Measurements from ENCODE around the gene ABCC1.
"Not testable (repeated sequence)": the region's sequence is repeated elsewhere in the genome, so short reads cannot be mapped to it uniquely, and the experiment has no call there.

ABCC1 gene

DNA sequence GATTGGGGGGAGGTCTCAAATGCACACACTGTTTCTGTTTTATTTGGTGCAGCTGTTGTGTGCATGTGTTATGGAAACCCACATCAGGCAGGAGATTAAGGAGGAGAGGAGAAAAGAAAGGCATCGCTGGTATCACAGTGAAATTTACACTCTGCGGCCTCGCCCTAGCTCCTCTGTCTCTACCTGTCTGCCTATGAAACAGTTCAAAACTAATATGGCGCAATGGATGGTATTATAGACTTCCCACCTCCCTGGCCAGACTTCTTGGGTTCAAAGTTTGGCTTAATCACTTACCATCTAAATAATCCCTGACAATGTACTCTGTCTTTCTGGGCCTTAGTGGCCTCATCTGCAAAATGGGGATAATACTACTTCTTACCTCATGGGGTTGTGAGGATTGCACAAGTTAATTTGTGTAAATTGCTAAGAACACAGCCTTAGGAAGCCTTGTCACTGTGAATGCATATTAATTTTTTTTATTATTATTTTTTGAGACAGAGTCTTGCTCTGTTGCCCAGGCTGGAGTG is 1.4 kb upstream of the ABCC1 start:
- no peak for DNase-seq

DNA sequence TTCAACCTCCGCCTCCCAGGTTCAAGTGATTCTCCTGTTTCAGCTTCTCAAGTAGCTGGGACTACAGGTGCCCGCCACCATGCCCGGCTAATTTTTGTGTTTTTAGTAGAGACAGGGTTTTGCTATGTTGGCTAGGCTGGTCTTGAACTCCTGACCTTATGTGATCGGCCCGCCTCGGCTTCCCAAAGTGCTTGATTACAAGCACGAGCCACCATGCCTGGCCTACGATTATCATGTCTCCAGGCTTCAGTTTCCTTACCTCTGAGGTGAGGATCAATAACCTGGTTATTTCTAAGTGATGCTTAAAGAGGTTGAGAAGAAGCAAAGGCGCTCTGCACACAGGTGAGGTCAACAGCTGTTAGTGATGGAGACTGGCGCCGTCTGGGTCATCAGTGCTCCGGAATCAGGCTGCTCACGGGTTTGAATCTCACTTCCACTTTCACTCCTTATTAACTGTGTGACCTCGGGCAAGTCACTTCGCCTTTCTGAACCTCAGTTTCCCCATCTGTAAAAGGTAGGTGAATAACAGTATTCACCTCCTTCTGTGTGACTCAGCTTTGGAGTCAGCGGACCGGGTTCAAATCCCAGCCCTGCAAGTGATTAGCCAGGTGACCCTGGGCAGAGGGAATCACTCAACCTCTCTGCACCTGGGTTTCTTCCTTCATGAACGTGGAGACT is 745 bp upstream of the ABCC1 start:
- no peak for DNase-seq

- peak; percentile 84 for DNase-seq
Measured at GRCh38 chr16:15950161-15950854, 892 bp downstream of the ABCC1 start.

DNA sequence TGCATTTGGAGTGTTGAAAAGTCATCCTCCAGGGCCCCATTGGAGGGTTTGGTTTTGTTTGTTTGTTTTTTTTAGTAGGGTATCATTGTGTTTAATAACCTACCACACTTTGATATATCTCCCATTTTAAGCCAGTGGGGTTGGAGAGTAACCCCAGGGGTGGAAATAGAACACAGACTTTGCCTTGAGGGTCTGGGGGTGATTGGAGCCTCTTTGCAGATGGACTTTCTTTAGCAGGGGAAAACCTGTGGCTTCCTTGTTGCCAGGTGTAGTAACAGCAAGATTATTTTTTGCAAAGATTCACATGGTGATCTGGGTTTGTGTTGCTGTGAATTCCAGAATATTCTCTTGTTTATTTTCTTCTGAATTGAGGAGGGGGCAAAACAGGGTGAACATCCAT is 1.5 kb downstream of the ABCC1 start:
- no peak for DNase-seq

DNA sequence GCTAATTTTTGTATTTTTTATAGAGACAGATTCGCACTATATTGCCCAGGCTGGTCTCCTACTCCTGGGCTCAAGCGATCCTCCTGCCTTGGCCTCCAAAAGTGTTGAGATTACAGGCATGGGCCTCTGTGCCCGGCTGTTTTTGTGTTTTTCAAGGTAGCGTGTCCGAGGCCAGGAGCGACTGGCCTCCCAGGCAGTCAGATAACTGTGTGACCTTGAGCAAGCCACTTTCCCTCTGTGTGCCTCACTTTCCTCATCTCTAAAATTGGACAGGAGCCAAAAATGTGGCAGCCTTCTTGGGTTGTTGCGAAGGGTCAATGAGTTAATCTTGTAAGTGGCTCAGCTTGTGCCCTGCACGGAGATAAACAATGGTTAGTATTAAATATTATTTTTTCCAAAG is 2.4 kb downstream of the ABCC1 start:
- DNase-seq, result no peak

DNA sequence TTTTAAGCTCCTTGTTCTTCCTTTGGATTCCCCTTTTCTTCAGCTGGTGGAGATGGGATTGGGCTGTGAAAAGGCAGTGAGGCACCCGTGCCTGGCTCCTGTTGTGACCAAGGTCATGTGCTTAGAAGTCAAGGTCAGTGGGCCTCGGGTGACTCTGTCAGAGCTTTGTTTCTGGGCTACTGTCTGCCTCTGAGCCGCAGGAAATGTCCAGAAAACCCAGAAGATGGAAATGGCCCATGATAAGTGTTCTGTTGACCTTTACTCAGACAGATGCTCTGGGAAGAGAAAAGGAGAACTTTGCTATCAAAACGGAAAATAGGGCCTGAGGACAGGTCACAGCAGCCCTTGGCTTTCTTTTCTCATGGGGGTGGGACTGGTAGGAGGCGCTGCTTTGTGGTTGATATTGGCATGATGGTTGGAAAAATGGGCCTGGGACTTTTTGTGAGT is 2.9 kb downstream of the ABCC1 start:
- DNase-seq, result no peak

DNA sequence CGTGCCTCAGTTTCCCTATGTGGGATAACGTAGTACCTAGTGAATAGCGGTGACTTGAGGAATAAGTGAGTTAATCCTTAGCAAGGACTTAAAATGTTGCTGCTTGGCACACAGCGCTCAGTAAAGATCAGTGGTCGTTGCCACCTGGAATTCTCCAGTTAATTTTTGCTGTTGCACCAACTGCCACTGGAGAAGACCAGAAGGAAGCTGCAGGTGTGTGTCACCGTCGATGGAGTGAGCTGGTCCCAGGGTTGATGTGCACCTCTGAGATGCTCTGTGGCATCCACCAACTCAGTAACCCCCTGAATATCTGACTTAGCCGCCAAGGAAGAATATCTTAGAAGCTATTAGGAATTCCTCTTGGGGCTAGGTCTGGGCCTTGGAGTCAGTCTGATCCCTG is 4.1 kb downstream of the ABCC1 start:
- DNase-seq, result no peak

GRCh38 chr16:15953929-15954813 is 4.8 kb downstream of the ABCC1 start:
- no peak for DNase-seq

- DNase-seq, result no peak
Measured at GRCh38 chr16:15954814-15955151, 5.4 kb downstream of the ABCC1 start.

GRCh38 chr16:15955425-15955824 is 6.0 kb downstream of the ABCC1 start:
- no peak for DNase-seq

DNA sequence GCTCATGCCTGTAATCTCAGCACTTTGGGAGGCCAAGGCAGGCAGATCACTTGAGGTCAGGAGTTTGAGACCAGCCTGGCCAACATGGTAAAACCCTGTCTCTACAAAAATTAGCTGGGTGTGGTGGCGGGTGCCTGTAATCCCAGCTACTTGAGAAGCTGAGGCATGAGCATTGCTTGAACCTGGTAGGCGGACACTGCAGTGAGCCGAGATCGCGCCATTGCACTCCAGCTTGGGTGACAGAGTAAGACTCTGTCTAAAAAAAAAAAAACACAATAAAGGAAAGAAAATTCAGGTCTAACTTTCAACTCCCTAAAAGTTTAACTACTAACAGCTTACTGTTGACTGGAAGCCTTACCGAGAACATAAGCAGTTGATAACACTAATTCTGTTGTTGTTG is 6.7 kb downstream of the ABCC1 start:
- DNase-seq, result not testable (repeated sequence)

DNA sequence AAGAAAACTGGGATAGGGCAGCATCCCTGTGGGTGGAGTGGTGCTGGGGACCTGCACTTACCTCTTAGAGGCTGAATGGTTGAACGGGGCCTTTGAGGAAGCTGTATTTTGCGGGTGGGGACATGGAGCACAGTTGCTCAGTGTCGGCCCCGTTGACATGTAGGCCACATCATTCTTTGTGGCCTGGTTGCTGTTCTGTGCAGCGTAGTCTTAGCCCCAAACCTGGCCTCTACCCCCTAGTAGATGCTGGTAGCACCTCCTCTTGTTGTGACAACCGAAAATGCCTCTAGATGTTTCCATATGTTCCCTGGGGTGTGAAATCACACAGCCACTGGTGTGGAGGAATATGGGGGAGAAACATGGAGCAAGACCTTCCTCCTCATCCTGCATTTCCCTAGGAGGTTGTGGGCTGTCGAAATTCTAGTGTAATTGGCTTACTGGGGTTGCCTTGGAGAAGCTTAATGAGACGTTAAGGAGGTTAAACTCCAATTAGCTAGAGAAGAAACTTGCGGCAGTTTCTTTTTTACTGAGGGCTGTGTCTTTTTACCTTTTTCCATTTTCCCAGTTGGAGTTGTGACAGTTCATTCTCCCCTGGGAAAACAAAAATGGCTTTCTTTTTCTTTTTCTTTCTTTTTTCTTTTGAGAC is 9.4 kb downstream of the ABCC1 start:
- DNase-seq, result no peak

GRCh38 chr16:15960124-15960971 is 10.9 kb downstream of the ABCC1 start:
- no peak for DNase-seq

- DNase-seq, result peak; percentile 78
Measured at GRCh38 chr16:15961060-15961511, 11.7 kb downstream of the ABCC1 start.

DNA sequence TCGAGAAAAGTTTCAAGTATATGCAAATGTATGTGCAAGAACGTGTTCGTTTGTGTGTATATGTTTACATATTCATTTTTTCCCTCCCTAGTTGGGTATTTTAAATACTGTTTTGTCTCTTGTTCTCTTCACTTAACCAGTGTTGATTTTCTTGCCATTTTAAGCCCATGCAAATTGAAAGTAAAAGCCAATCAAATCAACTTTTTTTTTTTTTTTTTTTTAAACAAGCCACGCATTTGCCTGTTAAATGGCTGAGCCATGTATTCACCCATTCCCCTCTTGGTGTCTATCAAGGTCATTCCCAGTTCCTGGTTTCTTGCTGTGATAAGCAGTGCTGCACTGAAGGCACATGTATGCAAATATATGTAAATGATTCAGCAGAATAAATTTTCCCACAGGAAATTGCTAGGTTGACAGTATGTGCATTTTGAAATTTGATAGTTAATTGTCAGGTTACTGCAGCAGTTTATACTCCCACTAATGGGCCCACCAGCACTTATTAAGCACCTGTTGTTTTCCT is 12.2 kb downstream of the ABCC1 start:
- no peak for DNase-seq

- DNase-seq, result no peak
Measured at GRCh38 chr16:15963307-15963910, 14.0 kb downstream of the ABCC1 start.

DNA sequence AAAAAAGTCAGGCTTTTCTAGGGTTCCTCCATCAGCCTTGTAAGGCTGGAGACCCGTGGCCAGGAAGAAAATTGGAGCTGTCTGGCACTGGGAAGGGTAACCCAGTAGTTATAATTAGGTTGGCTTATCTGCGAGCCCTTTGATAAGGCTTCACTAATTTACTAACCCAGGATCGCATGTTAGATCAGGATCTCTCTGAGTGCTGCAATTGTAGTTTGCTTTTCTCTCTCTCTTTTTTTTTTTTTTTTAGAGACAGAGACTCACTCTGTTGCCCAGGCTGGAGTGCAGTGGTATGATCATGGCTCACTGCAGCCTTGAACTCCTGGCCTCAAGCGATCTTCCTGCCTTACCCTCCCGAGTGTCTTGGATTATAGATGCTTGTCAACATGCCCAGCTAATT is 17.0 kb downstream of the ABCC1 start:
- DNase-seq, result no peak

- no peak for DNase-seq
Measured at GRCh38 chr16:15966836-15967546, 17.6 kb downstream of the ABCC1 start.

GRCh38 chr16:15967655-15968315 is 18.4 kb downstream of the ABCC1 start:
- DNase-seq, result no peak

DNA sequence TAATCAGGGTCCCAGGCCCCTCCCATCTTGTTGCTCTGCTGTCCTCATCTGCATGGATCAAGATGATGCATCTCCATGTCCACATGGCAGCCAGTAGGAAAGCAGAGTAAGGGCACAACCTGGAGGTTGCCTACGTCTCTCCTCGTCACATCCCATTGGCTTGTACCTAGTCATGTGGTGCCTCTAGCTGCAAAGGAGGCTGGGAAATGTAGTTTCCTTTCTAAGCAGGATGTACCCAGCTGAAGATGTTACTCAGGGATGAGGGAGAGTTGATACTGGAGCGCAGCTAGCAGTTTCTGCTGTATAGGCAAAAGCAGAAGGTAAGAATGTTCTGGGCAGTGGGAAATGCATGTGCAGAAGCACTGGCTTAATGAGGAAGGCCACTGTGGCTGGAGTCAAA is 20.8 kb downstream of the ABCC1 start:
- no peak for DNase-seq

Data from activated CD8-positive, alpha-beta memory T cell treated with anti-CD3 and anti-CD28 coated beads for 24 hours (primary cell).